GM06990 (cell line): ENCODE results near the gene LRMDA.

Experiments
- DNase-seq: peaks from one replicate; pipeline ENCODE4 v3.0.0-alpha.2; 2011; ENCODE audit not compliant: insufficient read length; ENCODE audit errors: extremely low read depth
- H3K27me3 ChIP-seq: replicated peaks from 2 replicates; pipeline ENCODE4 v1.6.0; 2011; ENCODE audit warnings: low read length; ENCODE audit not compliant: control insufficient read depth, insufficient read depth
- H3K36me3 ChIP-seq: 2 replicates; pipeline ENCODE4 v1.5.1; 2011; ENCODE audit warnings: low read length; ENCODE audit not compliant: control insufficient read depth, insufficient read depth
- H3K4me3 ChIP-seq: replicated peaks from 2 replicates; pipeline ENCODE4 v1.5.1; 2011; ENCODE audit warnings: low read depth, mild to moderate bottlenecking, control low read depth, low read length
- CTCF ChIP-seq: IDR thresholded peaks from 2 replicates; pipeline ENCODE4 v1.5.1; 2011; ENCODE audit warnings: low read length, control low read depth, mild to moderate bottlenecking, inconsistent platforms; ENCODE audit not compliant: insufficient read depth, poor library complexity, severe bottlenecking

The LRMDA gene

GRCh38 chr10:75723319-75723980 lies 292.0 kb downstream of the LRMDA start:
- no peak for DNase-seq
- TF ChIP-seq CTCF: no peak
- no peak overlapping the region for H3K4me3 ChIP-seq
- no peaks in the 10 kb centered on the region; the same call in 1 of the 2 replicates for H3K27me3 ChIP-seq
- no peaks in the 10 kb centered on the region for H3K36me3 ChIP-seq

- no peak for DNase-seq
- Histone ChIP-seq H3K4me3 (no peak overlapping the region), H3K36me3 (no peaks in the 10 kb centered on the region), H3K27me3 (no peaks in the 10 kb centered on the region; the same call in 1 of the 2 replicates)
- no peak for TF ChIP-seq CTCF
Measured at GRCh38 chr10:75724047-75724446, 292.6 kb downstream of the LRMDA start.

- DNase-seq: no peak
- no peak for TF ChIP-seq CTCF
- Histone ChIP-seq H3K36me3 (no peaks in the 10 kb centered on the region), H3K27me3 (no peaks in the 10 kb centered on the region; the same call in 1 of the 2 replicates), H3K4me3 (no peak overlapping the region)
Measured at GRCh38 chr10:75726522-75727483, 295.4 kb downstream of the LRMDA start.

GRCh38 chr10:75730847-75731246 lies 299.4 kb downstream of the LRMDA start:
- Histone ChIP-seq H3K27me3 (no peaks in the 10 kb centered on the region; the same call in 1 of the 2 replicates), H3K36me3 (no peaks in the 10 kb centered on the region)
- DNase-seq: no peak

More at GRCh38 chr10:75730847-75731246, 299.4 kb downstream of the LRMDA start:
- TF ChIP-seq CTCF: no peak
- H3K4me3 ChIP-seq: no peak overlapping the region
